DOHH2 (cell line): ENCODE results near the gene CNKSR1.

Source experiments
- H3F3A ChIP-seq: fragments of 200-600 bp; sonication (generic), shearing (Covaris generic); 2 replicates; pipeline ENCODE4 v1.6.0; 2016; ENCODE audit warnings: antibody characterized with exemption, mild to moderate bottlenecking; ENCODE audit not compliant: control insufficient read depth, insufficient read depth
- H3K27ac ChIP-seq: fragments of 200-600 bp; sonication (generic); 2 replicates; pipeline ENCODE4 v1.5.1; 2014; ENCODE audit warnings: low read depth, mild to moderate bottlenecking, low read length, moderate library complexity
- H3K27me3 ChIP-seq: fragments of 200-600 bp; sonication (generic); 2 replicates; pipeline ENCODE4 v1.6.1; 2014; ENCODE audit warnings: mild to moderate bottlenecking, low read length, mixed read lengths; ENCODE audit not compliant: control insufficient read depth
- H3K36me3 ChIP-seq: fragments of 200-600 bp; sonication (generic); 2 replicates; pipeline ENCODE4 v1.6.1; 2014; ENCODE audit warnings: mild to moderate bottlenecking, low read length, moderate library complexity, mixed read lengths; ENCODE audit not compliant: control insufficient read depth
- H3K4me1 ChIP-seq: fragments of 200-600 bp; sonication (generic); 2 replicates; pipeline ENCODE4 v1.6.1; 2014; ENCODE audit warnings: mild to moderate bottlenecking, low read length, mixed read lengths; ENCODE audit not compliant: control insufficient read depth
- H3K4me2 ChIP-seq: fragments of 200-600 bp; sonication (generic); 2 replicates; pipeline ENCODE4 v1.6.0; 2014; ENCODE audit warnings: mild to moderate bottlenecking, low read length, moderate library complexity
- H3K4me3 ChIP-seq: fragments of 200-600 bp; sonication (generic); 2 replicates; pipeline ENCODE4 v1.5.1; 2014; ENCODE audit warnings: mild to moderate bottlenecking, low read length, mixed read lengths
- H3K79me2 ChIP-seq: fragments of 200-600 bp; sonication (generic); 2 replicates; pipeline ENCODE4 v1.6.1; 2014; ENCODE audit warnings: mild to moderate bottlenecking, low read length, mixed read lengths; ENCODE audit not compliant: control insufficient read depth
- H3K9me2 ChIP-seq: fragments of 200-600 bp; sonication (generic); replicated peaks from 2 replicates; pipeline ENCODE4 v1.6.1; 2014; ENCODE audit warnings: mild to moderate bottlenecking, low read length, mixed read lengths; ENCODE audit not compliant: control insufficient read depth
- H3K9me3 ChIP-seq: fragments of 200-600 bp; sonication (generic); 2 replicates; pipeline ENCODE4 v1.6.1; 2014; ENCODE audit warnings: antibody characterized with exemption, low read length, mixed read lengths; ENCODE audit not compliant: control insufficient read depth, insufficient read depth
- H4K20me1 ChIP-seq: fragments of 200-600 bp; sonication (generic); 2 replicates; pipeline ENCODE4 v1.6.0; 2014; ENCODE audit warnings: low read depth, mild to moderate bottlenecking, antibody characterized with exemption, low read length, moderate library complexity; ENCODE audit not compliant: control insufficient read depth, insufficient read depth
- EZH2phosphoT487 ChIP-seq: fragments of 200-600 bp; sonication (generic); IDR thresholded peaks from 2 replicates; pipeline ENCODE4 v1.6.1; 2017; ENCODE audit warnings: borderline replicate concordance, mild to moderate bottlenecking, antibody characterized with exemption, low read length, moderate library complexity, mixed read lengths
- TF ChIP-seq, protein P1 (sequence below): fragments of 200-600 bp; sonication (generic); IDR thresholded peaks from one replicate; pipeline ENCODE4 v1.5.1; 2014; ENCODE audit warnings: antibody characterized with exemption, mild to moderate bottlenecking, low read depth, low read length; ENCODE audit not compliant: poor library complexity, severe bottlenecking

Gene CNKSR1

GRCh38 chr1:26158271-26158907 is 18.9 kb upstream of the CNKSR1 start:
- H3K27me3 ChIP-seq: peaks cover 64% of the 10 kb centered on the region

DNA sequence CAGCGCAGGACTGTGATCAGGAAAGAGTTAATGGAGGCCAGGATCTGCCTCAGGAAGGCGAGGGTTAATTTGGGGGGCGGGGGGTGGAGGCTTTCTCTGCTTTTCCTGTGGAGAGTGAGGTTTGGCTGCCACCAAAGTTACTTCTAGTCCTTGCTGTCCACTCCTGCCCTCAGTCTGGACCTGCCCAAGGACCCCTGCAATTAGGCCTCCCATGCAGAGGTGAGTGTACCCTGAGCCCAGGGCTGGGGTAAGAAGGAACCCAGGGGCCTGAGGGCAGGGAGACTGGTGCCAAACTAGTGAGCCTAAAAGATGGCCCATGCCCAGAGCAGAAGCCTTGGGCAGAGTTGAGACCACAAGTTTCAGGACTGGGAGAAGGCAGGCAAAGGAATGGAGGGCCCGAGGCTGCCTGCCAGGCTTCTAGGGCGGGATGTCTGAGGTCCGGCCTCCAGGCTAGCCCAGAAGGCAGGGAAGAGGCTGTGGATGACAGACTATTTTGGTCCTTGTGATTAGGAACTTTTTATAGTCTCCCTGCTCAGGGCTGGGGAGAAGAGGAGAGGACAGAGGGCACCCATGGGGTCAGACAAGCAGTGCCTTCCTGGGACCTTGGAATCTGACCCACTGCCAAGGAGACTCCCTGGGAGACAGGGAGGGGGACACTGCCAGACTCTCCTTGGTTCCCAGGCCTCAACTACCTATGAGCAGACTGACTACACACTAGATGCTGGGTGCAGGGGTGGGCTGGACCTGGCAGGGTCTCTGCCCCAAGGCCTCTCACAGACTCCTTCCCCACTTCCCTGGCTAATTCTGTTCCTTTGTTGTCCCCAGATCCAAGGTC is 18.2 kb upstream of the CNKSR1 start, which contains the start of gene FAM110D:
FAM110D (plus strand) TSS at position 172 of the 835 bp plus-strand sequence. CDS start 2,213 bp downstream, outside the sequence.
- Histone ChIP-seq H3K27me3 (peaks cover 63% of the 10 kb centered on the region), H3K4me1 (peaks cover 16% of the 10 kb centered on the region), H3K9me3 (no peaks in the 10 kb centered on the region), H3K4me3 (no peak within 1 kb of the TSS), H3K4me2 (no peak within 1 kb of the TSS), H3K79me2 (no peaks in the 10 kb centered on the region), H3K27ac (no peak within 1 kb of the TSS), H3K9me2 (no peaks in the 10 kb centered on the region), H4K20me1 (no peaks in the 10 kb centered on the region), H3K36me3 (no peaks in the 10 kb centered on the region), H3F3A (no peaks in the 10 kb centered on the region)
- TF ChIP-seq EZH2phosphoT487: no peak
- TF ChIP-seq, protein P1, sequence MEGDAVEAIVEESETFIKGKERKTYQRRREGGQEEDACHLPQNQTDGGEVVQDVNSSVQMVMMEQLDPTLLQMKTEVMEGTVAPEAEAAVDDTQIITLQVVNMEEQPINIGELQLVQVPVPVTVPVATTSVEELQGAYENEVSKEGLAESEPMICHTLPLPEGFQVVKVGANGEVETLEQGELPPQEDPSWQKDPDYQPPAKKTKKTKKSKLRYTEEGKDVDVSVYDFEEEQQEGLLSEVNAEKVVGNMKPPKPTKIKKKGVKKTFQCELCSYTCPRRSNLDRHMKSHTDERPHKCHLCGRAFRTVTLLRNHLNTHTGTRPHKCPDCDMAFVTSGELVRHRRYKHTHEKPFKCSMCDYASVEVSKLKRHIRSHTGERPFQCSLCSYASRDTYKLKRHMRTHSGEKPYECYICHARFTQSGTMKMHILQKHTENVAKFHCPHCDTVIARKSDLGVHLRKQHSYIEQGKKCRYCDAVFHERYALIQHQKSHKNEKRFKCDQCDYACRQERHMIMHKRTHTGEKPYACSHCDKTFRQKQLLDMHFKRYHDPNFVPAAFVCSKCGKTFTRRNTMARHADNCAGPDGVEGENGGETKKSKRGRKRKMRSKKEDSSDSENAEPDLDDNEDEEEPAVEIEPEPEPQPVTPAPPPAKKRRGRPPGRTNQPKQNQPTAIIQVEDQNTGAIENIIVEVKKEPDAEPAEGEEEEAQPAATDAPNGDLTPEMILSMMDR: no peak

More at GRCh38 chr1:26158271-26158907, 18.9 kb upstream of the CNKSR1 start:
- H3K4me2 ChIP-seq: no peak overlapping the region
- no peaks in the 10 kb centered on the region for H3K9me3 ChIP-seq
- TF ChIP-seq, protein P1: no peak
- TF ChIP-seq EZH2phosphoT487: no peak
- H3K9me2 ChIP-seq: no peaks in the 10 kb centered on the region
- H3K4me3 ChIP-seq: no peak overlapping the region
- no peaks in the 10 kb centered on the region for H4K20me1 ChIP-seq
- H3K4me1 ChIP-seq: peaks cover 11% of the 10 kb centered on the region
- no peaks in the 10 kb centered on the region for H3K79me2 ChIP-seq
- no peaks in the 10 kb centered on the region for H3F3A ChIP-seq
- H3K27ac ChIP-seq: no peak overlapping the region
- H3K36me3 ChIP-seq: no peaks in the 10 kb centered on the region

- H4K20me1 ChIP-seq: no peaks in the 10 kb centered on the region
- peaks cover 64% of the 10 kb centered on the region for H3K27me3 ChIP-seq
- H3F3A ChIP-seq: no peaks in the 10 kb centered on the region
- H3K9me2 ChIP-seq: no peaks in the 10 kb centered on the region
- peaks cover 21% of the 10 kb centered on the region for H3K4me1 ChIP-seq
- H3K9me3 ChIP-seq: no peaks in the 10 kb centered on the region
- no peak overlapping the region for H3K4me2 ChIP-seq
- H3K36me3 ChIP-seq: no peaks in the 10 kb centered on the region
- no peak overlapping the region for H3K27ac ChIP-seq
- TF ChIP-seq, protein P1: no peak
- TF ChIP-seq EZH2phosphoT487: no peak
- H3K4me3 ChIP-seq: no peak overlapping the region
- H3K79me2 ChIP-seq: no peaks in the 10 kb centered on the region
These were observed 17.6 kb upstream of the CNKSR1 start for GRCh38 chr1:26159743-26160039.
